Activated CD4-positive, alpha-beta T cell treated with anti-CD3 and anti-CD28 coated beads, Interleukin-2, amount 10 ng/mL, durations not matched to agents 24 days and 14 days (primary cell): ENCODE data around the gene GAB4. TPM values are rescaled to one million over a fixed set of nuclear protein-coding genes. Genes with fewer than 3 reads are reported as not detected.
"Not testable (repeated sequence)": the region's sequence is repeated elsewhere in the genome, so short reads cannot be mapped to it uniquely, and the experiment has no call there.

Experiments
- DNase-seq: peaks from one replicate; pipeline ENCODE4 v3.0.0; 2022
- H3K27ac Mint-ChIP-seq: one replicate; pipeline ENCODE4 v1.8.0; 2022; ENCODE audit warnings: mild to moderate bottlenecking, mixed read lengths
- H3K27me3 Mint-ChIP-seq: one replicate; pipeline ENCODE4 v1.8.0; 2022; ENCODE audit warnings: mixed read lengths
- H3K36me3 Mint-ChIP-seq: one replicate; pipeline ENCODE4 v1.8.0; 2022; ENCODE audit warnings: low read depth, mild to moderate bottlenecking, mixed read lengths
- H3K4me1 Mint-ChIP-seq: one replicate; pipeline ENCODE4 v1.8.0; 2021; ENCODE audit warnings: mixed read lengths
- H3K4me3 Mint-ChIP-seq: one replicate; pipeline ENCODE4 v1.8.0; 2022; ENCODE audit warnings: mild to moderate bottlenecking, moderate library complexity, mixed read lengths
- H3K9me3 Mint-ChIP-seq: one replicate; pipeline ENCODE4 v1.8.0; 2021; ENCODE audit warnings: mixed read lengths
- intact Hi-C: fragments of 100-400 bp; cut with micrococcal nuclease; formaldehyde crosslinking; loops from one replicate; pipeline ENCODE4 v1.15.1; 2023
- total RNA-seq: library from RNA; stranded (reverse); gene quantifications from 2 replicates; pipeline ENCODE4 v1.2.3, GENCODE V29; 2022

The GAB4 gene
- total RNA-seq, 1 donor from 2014 or later: not detected

DNA sequence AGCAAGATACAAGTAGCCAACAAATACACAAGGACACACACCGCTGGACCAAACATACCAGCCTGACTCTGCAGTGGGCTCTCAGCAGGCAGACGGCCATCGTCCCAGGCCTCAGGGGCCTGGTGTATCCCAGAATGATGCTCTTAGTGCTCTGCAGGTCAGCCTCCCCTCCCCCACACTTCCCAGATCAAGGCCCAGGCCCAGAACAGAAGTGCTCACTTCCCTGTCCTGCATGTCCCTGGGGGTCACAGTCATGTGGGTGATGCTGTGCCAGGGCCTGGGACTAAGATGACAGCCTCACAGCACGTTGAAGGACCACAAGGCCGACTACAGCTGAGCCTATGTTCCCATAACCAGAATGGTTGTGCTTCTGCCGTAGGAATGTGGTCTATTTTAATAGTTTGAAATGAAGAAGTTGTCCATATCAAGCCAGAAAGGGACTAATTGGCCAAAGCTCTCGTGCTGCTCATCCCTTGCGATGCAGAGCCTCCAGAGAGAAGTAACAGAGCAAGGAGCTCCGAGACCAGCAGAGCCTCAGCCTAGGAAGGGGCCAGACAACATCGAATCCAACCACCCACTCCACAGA is 48.6 kb downstream of the GAB4 start:
- H3K4me1 Mint-ChIP-seq: peaks cover 5% of the 10 kb centered on the region
- DNase-seq: no peak
- H3K36me3 Mint-ChIP-seq: no peaks in the 10 kb centered on the region
- H3K4me3 Mint-ChIP-seq: no peak overlapping the region
- intact Hi-C loops: no loop called here
- H3K9me3 Mint-ChIP-seq: no peaks in the 10 kb centered on the region
- no peak overlapping the region for H3K27ac Mint-ChIP-seq
- no peaks in the 10 kb centered on the region for H3K27me3 Mint-ChIP-seq

DNA sequence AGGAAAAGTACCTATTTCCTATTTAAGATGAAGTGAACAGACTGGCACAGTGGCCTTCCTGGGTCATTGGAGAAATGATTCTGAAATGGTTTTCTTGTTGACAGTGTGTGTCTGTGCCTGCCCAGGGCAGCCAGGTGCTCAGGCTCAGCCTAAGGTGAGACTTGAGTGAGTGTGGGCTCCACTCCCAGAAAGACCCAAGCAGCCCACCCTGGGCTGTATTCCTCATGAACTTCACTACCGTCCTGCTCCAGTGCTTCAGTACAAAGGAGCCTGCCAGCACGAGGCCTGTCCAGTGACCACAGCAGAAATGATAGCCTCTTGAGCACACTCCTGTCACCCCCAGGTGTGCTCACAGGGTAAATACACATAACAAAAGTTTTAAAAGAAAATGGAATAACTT is 49.5 kb downstream of the GAB4 start:
- Mint-ChIP-seq H3K4me1 (peaks cover 5% of the 10 kb centered on the region), H3K27ac (no peak overlapping the region), H3K36me3 (no peaks in the 10 kb centered on the region), H3K9me3 (no peaks in the 10 kb centered on the region), H3K4me3 (no peak overlapping the region), H3K27me3 (no peaks in the 10 kb centered on the region)
- intact Hi-C loops: no loop called here
- no peak for DNase-seq

DNA sequence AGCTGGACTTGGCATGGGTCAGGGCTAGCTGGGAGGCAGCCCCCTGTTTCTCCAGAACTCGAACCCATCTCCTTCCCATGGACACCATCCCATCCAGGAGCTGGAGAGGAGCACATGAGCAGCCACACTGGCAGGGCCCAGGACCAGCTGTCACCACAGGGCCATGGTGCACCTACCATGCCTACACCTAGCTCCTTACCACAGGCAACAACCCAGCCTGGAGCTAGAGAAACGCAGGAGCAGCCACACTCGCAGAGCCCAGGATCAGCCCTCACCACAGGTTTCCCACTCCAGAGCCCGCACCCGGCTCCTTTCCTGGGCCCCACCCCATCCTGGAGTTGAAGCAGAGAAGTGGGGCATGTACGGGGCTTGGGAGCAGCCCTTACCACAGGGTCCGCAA is 50.2 kb downstream of the GAB4 start:
- no peaks in the 10 kb centered on the region for H3K36me3 Mint-ChIP-seq
- peaks cover 5% of the 10 kb centered on the region for H3K4me1 Mint-ChIP-seq
- intact Hi-C loops: no loop called here
- H3K4me3 Mint-ChIP-seq: no peak overlapping the region
- no peak overlapping the region for H3K27ac Mint-ChIP-seq
- DNase-seq: no peak
- H3K27me3 Mint-ChIP-seq: no peaks in the 10 kb centered on the region
- no peaks in the 10 kb centered on the region for H3K9me3 Mint-ChIP-seq

DNA sequence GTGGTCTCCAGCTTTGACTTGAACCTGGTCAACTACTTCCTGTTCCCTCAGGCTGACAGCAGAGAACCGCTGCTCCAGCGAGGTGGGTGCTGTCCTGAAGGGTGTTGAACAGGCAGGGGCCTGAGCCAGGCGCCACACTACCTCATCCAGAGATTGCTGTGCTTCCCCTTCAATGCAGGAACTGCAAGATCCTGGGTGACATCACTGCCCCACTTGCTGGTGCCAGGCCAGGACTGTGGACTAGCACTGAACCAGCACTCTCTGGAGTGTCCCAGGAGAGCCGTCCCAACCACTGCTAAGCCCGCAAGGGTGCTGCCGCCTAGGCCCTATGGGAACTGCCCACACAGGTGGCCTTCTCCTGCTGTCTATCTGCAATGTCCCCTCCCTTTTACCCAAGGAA is 51.7 kb downstream of the GAB4 start:
- Mint-ChIP-seq H3K9me3 (no peaks in the 10 kb centered on the region), H3K27me3 (no peaks in the 10 kb centered on the region), H3K36me3 (no peaks in the 10 kb centered on the region), H3K4me1 (peaks cover 5% of the 10 kb centered on the region), H3K4me3 (no peak overlapping the region), H3K27ac (no peak overlapping the region)
- intact Hi-C loops: no loop called here
- no peak for DNase-seq

DNA sequence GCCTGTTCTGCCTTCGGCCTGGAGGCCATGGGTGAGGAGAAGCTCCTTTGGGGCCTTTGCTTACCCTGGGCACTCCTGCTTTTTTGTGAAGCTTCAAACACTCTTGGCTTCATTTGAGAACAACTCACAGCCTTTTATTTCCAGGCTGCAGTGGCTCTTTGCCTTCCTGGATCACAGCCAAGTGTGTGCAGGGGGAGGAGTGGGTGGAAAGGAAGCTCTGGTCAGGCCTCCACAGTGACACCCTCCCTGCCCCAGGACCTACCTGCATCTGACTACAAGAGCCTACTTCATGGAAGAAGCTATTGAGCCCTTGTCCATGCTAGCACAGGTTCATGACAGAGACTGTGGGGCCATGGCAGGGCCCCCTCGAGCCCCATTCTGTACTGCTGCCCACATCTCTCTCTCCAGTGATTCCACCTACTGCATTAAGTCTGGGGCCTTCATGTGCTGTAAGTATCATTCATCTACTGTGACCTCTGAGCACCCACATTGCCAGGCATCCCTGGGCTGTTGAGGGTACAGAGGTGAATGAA is 52.3 kb downstream of the GAB4 start:
- no peak overlapping the region for H3K4me3 Mint-ChIP-seq
- H3K36me3 Mint-ChIP-seq: no peaks in the 10 kb centered on the region
- DNase-seq: no peak
- H3K4me1 Mint-ChIP-seq: peaks cover 5% of the 10 kb centered on the region
- H3K27ac Mint-ChIP-seq: no peak overlapping the region
- intact Hi-C loops: no loop called here
- H3K9me3 Mint-ChIP-seq: no peaks in the 10 kb centered on the region
- no peaks in the 10 kb centered on the region for H3K27me3 Mint-ChIP-seq

DNA sequence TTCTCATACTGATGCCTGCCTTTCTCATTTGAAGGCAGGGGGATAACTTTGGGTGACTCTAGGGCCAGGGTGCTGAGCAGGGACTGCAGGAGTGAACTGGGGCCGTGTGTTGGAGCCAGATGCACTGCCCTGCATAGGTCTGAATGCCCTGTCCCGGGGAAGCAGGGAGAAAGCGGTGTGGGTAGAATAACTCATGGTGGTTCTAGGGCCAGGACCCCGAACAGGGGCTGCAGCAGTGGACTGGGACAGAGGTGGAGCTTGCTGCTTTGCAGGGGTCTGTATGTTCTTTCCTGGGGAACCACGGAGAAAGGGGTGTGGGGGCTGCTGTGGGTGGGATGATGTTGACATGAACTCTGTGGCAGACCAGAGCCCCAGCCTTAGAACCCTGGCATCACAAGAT is 52.9 kb downstream of the GAB4 start:
- no peak for DNase-seq
- Mint-ChIP-seq H3K36me3 (no peaks in the 10 kb centered on the region), H3K27ac (no peak overlapping the region), H3K27me3 (no peaks in the 10 kb centered on the region), H3K9me3 (no peaks in the 10 kb centered on the region), H3K4me1 (peaks cover 8% of the 10 kb centered on the region), H3K4me3 (no peak overlapping the region)
- intact Hi-C loops: no loop called here

DNA sequence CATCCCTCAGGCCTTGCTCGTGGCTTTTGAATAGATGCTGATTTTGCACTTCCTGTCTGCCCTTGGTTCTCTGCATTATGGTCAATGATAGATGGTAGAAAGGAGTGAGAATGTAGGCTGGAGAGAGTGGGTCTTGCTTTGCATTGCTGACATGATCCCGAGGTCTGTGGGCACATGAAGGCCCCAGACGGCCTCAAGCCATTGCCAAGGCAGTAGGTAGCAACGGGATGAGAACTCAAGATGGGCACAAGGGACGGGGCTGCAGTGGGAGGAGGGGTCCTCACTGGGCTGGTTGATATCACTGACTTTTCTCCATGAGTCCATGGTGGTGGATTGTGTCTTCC is 54.0 kb downstream of the GAB4 start:
- peaks cover 18% of the 10 kb centered on the region for H3K4me1 Mint-ChIP-seq
- H3K36me3 Mint-ChIP-seq: no peaks in the 10 kb centered on the region
- H3K4me3 Mint-ChIP-seq: no peak overlapping the region
- H3K27ac Mint-ChIP-seq: no peak overlapping the region
- H3K9me3 Mint-ChIP-seq: no peaks in the 10 kb centered on the region
- DNase-seq: no peak
- no peaks in the 10 kb centered on the region for H3K27me3 Mint-ChIP-seq
- intact Hi-C loops: no loop called here

DNA sequence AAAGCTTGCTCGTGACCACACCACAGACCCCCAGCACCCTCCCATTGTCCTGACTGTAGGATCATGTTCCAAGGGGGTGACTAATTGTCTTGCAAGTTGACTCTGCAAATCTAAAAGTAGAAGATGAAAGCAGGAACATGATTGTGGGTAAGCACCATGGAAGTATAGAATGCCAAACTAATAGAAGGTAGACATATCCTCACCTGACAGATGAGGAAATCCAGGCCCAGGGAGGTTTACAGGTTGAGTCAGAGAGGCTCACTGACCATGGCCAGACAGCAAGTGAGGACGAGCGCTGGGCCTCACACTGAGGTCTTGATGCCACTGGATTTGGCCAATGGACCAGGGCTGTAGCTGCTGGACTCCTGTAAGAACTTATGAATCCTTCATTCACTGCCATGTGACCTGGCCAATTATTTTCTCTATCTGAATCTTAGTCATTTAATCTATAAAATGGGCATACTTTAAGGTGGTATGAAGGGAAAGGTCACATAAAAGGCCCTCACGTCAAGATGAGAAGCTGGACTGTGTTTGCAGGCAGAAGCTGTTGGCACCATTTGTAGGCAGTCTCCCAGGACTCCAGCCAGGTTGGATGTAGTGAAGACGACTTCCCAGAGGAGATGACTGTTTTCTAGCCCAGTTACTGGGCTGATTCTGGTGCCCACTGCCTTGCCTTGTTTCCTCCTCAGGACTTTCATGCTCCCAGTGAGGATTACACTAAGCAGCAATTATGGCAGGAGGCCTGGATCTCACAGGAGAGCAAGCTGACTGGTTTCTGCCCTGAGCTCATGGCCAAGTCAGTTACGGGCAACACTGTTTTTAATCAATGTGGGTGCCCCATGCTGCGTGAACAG is 54.6 kb downstream of the GAB4 start:
- Mint-ChIP-seq H3K9me3 (no peaks in the 10 kb centered on the region), H3K4me3 (no peak overlapping the region), H3K27me3 (no peaks in the 10 kb centered on the region), H3K4me1 (peaks cover 18% of the 10 kb centered on the region), H3K36me3 (no peaks in the 10 kb centered on the region), H3K27ac (no peak overlapping the region)
- intact Hi-C loops: no loop called here
- DNase-seq: no peak

DNA sequence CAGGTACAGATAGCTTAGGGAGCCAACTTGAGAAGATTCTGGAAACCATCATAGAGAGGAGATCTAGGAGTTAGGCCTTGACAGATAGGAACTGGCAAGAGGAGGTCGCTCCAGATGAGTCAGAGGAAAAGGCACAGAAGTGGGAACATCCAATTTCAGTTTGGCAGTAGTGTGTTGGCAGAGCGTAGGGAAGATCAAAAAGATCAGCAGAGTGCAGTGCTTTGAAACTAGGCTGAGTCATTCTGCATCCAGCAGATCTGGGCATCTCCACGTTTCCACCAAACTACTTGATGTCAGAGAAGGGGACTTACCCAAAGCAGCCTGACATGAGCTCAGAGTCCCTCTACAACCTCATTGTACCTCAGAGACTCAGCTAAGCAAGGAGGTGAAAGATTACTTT is 58.5 kb downstream of the GAB4 start:
- peak overlapping the region; percentile 46 for H3K27ac Mint-ChIP-seq
- H3K4me3 Mint-ChIP-seq: no peak overlapping the region
- peaks cover 13% of the 10 kb centered on the region for H3K4me1 Mint-ChIP-seq
- peak; percentile 64 for DNase-seq
- intact Hi-C loops: no loop called here
- no peaks in the 10 kb centered on the region for H3K9me3 Mint-ChIP-seq
- H3K36me3 Mint-ChIP-seq: no peaks in the 10 kb centered on the region
- no peaks in the 10 kb centered on the region for H3K27me3 Mint-ChIP-seq

DNA sequence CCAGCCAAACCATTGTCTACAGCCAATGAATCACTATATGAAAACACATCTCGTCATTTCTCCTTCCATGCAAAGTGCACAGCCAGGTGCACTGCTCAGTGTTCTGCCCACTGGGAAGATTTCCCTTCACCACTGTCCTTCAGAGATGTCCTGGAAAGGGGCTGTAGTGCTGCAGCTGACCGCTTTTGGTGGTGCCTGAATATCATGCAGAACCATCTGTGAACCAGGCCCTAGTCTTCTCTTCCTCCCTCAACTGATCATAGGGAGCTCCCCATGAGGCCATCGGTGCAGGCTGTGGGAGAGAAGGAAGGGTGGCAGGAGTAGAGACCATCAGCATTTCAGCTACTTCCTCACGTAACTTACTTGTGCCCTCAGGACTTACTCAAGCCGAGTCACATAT is 70.2 kb downstream of the GAB4 start:
- Mint-ChIP-seq H3K27me3 (peaks cover 10% of the 10 kb centered on the region), H3K9me3 (no peaks in the 10 kb centered on the region), H3K4me1 (no peaks in the 10 kb centered on the region), H3K36me3 (no peaks in the 10 kb centered on the region), H3K27ac (no peak overlapping the region), H3K4me3 (no peak overlapping the region)
- no peak for DNase-seq
- intact Hi-C loops: no loop called here

DNA sequence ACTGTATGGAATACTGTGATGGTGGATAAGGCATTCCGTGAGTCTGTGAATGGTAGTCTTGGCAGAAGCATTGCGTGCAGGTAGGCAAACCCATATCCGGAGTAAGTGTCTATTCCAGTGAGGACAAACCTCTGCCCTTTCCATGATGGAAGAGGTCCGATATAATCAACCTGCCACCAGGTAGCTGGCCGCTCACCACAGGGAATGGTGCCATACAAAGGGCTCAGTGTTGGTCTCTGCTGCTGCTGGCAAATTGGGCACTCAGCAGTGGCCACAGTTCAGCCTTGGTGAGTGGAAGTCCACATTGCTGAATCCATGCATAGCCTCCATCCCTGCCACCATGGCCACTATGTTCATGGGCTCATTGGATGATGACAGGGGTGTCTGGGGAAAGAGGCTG is 70.8 kb downstream of the GAB4 start:
- H3K27ac Mint-ChIP-seq, H3K4me3 Mint-ChIP-seq, H3K4me1 Mint-ChIP-seq, DNase-seq, H3K27me3 Mint-ChIP-seq, H3K9me3 Mint-ChIP-seq, H3K36me3 Mint-ChIP-seq, intact Hi-C loops: not testable (repeated sequence)

DNA sequence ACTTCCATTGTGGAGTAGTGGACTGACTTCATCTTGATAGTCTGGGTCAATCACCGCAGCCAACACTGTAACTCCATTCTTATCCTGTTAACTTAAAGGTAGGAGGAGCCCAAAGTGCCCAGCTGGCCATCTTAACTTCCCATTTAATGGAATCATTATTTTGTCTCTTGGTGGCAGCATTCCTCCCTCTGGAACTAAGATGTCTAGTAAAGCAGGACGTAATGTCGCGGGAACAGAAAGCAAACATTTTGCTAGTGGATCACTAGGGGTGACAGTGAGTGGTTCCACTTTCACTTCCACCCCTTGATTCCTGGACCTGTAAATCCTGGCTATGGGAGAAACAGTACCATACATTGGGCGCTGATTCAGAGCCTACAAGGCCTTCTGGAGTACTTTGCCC is 71.4 kb downstream of the GAB4 start:
- Mint-ChIP-seq H3K27ac (no peak overlapping the region), H3K9me3 (no peaks in the 10 kb centered on the region), H3K4me1 (no peaks in the 10 kb centered on the region), H3K27me3 (peaks cover 12% of the 10 kb centered on the region), H3K4me3 (no peak overlapping the region), H3K36me3 (no peaks in the 10 kb centered on the region)
- DNase-seq: no peak
- intact Hi-C loops: no loop called here

DNA sequence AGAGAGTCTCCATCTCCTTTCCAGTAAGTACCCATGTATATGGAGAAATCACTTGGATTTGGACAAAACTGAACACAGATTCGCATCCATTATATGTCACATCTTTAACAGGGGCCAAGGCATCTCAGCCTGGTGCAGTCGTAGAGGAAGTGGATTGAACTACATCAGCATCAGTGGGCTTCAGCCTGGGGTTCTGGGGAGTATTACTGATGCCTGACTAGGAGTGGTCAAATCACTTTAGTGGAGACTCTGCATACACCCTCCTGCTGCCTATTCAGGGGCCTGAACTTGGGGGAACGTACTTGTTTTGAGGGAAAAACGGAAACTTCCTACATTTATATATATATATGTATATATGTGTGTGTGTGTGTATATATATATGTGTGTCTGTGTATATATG is 72.8 kb downstream of the GAB4 start:
- Mint-ChIP-seq H3K27me3 (peaks cover 16% of the 10 kb centered on the region), H3K4me3 (no peak overlapping the region), H3K27ac (no peak overlapping the region), H3K4me1 (no peaks in the 10 kb centered on the region), H3K36me3 (no peaks in the 10 kb centered on the region), H3K9me3 (no peaks in the 10 kb centered on the region)
- intact Hi-C loops: no loop called here
- no peak for DNase-seq

DNA sequence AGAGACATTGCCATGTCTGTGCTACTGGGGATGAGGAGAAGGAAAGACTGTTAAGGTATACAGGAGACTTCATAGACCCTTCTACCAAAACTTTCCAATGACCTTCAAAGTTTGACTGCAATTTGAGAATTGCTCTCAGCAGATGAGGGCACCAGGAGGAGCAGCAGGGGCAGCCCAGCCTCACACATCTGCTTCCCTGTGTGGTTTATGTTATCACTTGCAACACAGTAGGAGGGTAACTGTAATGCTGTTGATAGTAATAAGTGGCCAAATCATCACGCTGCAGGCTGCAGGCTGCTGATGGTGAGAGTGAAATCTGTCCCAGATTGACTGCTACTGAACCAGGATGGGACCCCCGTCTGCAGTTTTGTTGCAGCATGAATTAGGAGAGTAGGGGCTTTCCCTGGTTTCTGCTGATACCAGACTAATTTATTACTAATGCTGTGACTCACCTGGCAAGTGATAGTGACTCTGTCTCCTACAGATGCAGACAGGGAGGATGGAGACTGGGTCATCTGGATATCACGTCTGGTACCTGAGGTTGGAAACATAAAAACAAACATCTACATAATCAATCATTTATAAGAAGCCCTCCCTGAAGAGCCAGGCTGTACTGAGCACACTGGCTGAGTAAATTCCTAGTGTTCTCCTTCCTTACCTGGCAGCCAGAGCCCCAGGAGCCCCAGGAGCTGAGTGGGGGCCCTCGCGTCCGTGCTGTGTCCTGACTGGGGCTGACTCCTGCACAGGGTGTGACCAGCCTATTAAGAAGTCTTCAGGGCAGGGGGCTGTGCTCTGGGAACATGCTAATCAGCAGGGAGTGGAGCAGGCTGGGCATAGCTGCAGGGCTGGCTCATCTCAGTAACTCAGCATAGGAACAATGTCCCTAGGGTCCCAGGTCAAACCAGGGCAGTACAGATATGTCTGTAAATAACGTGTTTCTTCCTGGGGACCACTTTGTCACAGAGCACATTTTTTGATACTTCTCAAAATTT is 74.4 kb downstream of the GAB4 start:
- H3K4me3 Mint-ChIP-seq: no peak overlapping the region
- DNase-seq: no peak
- H3K27ac Mint-ChIP-seq: no peak overlapping the region
- H3K36me3 Mint-ChIP-seq: no peaks in the 10 kb centered on the region
- intact Hi-C loops: no loop called here
- H3K27me3 Mint-ChIP-seq: peaks cover 16% of the 10 kb centered on the region
- no peaks in the 10 kb centered on the region for H3K9me3 Mint-ChIP-seq
- no peaks in the 10 kb centered on the region for H3K4me1 Mint-ChIP-seq
